ENCODE results near the gene DDX54.

The DDX54 gene

GRCh38 chr12:113134071-113134470, 51.2 kb downstream of the DDX54 start:
- Histone ChIP-seq H3K79me2 (ENCODE audit: low read length) (no peaks in the 10 kb centered on the region), H2AFZ (ENCODE audit: low read depth, low read length) (no peak overlapping the region), H3K27me3 (ENCODE audit: low read depth, low read length) (0 out of 2 replicates have a peak, but pooled peaks cover 5% of the 10 kb centered on the region), H4K20me1 (ENCODE audit: insufficient read depth, low read length) (no peaks in the 10 kb centered on the region), H3K27ac (ENCODE audit: low read length) (no peak overlapping the region), H3K9ac (ENCODE audit: low read length) (no peak overlapping the region), H3K4me2 (ENCODE audit: low read length) (no peak overlapping the region), H3K4me3 (ENCODE audit: low read length) (no peak overlapping the region), H3K4me1 (ENCODE audit: low read length) (peaks cover 21% of the 10 kb centered on the region), H3K36me3 (replicated peaks; ENCODE audit: low read depth, low read length) (no peaks in the 10 kb centered on the region), H3K9me3 (ENCODE audit: insufficient read depth, low read length) (no peaks in the 10 kb centered on the region)
- TF ChIP-seq EZH2phosphoT487 (IDR thresholded peaks at IDR 0.05; ENCODE audit: low read depth) = no peak
- TF ChIP-seq, protein P1, sequence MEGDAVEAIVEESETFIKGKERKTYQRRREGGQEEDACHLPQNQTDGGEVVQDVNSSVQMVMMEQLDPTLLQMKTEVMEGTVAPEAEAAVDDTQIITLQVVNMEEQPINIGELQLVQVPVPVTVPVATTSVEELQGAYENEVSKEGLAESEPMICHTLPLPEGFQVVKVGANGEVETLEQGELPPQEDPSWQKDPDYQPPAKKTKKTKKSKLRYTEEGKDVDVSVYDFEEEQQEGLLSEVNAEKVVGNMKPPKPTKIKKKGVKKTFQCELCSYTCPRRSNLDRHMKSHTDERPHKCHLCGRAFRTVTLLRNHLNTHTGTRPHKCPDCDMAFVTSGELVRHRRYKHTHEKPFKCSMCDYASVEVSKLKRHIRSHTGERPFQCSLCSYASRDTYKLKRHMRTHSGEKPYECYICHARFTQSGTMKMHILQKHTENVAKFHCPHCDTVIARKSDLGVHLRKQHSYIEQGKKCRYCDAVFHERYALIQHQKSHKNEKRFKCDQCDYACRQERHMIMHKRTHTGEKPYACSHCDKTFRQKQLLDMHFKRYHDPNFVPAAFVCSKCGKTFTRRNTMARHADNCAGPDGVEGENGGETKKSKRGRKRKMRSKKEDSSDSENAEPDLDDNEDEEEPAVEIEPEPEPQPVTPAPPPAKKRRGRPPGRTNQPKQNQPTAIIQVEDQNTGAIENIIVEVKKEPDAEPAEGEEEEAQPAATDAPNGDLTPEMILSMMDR (IDR thresholded peaks at IDR 0.05; ENCODE audit: low read depth, low read length) = no peak

DNA sequence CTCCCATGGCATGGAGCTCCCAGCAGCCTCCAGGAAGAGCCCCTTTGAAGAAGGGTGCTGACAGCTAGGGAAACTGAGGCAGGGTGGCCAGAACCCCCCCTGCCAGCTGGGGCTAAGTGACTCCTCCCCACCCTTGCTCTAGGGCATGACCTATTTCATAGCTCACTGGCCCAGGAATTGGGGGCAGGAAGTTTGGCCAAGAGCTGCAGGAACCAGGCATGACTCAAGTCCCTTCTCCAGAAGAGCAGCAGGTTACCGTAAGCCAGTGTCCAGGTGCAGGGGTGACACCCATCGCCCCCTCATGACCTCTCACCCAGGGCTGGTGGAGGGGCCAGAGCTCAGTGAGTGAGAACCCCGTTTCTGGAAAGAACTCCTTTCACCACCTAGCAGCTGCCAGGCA, 51.6 kb downstream of the DDX54 start:
- H3K27me3 ChIP-seq (ENCODE audit: low read depth, low read length) = 0 out of 2 replicates have a peak, but pooled peaks cover 5% of the 10 kb centered on the region
- no peak overlapping the region for H3K27ac ChIP-seq (ENCODE audit: low read length)
- no peak overlapping the region for H2AFZ ChIP-seq (ENCODE audit: low read depth, low read length)
- no peak overlapping the region for H3K4me3 ChIP-seq (ENCODE audit: low read length)
- H3K9me3 ChIP-seq (ENCODE audit: insufficient read depth, low read length) = no peaks in the 10 kb centered on the region
- H3K4me1 ChIP-seq (ENCODE audit: low read length) = peaks cover 21% of the 10 kb centered on the region
- no peak overlapping the region for H3K4me2 ChIP-seq (ENCODE audit: low read length)
- TF ChIP-seq EZH2phosphoT487 (IDR thresholded peaks at IDR 0.05; ENCODE audit: low read depth) = no peak
- TF ChIP-seq, protein P1 (IDR thresholded peaks at IDR 0.05; ENCODE audit: low read depth, low read length) = no peak
- no peaks in the 10 kb centered on the region for H3K79me2 ChIP-seq (ENCODE audit: low read length)
- H4K20me1 ChIP-seq (ENCODE audit: insufficient read depth, low read length) = no peaks in the 10 kb centered on the region
- no peaks in the 10 kb centered on the region for H3K36me3 ChIP-seq (replicated peaks; ENCODE audit: low read depth, low read length)
- H3K9ac ChIP-seq (ENCODE audit: low read length) = no peak overlapping the region

DNA sequence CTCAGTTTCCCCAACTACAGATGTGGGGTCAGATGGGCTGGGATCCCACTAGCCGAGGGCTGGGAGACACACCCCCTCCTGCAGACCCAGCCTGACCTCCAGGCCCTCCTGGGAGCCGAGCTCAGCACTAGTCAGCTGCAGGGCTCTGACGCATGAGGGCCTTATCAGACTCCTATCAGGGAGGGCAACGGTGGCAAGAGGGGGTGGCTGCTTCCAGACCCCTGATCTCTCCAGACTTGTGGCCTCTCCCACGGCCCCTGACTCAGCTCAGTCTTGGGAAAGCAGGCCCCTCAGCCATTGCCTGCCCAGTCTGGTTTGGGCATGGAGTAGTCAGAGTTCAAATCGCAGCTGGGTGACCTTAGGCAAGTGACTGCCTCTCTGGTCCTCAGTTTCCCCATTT, 52.2 kb downstream of the DDX54 start:
- H3K79me2 ChIP-seq (ENCODE audit: low read length) = no peaks in the 10 kb centered on the region
- no peak overlapping the region for H3K4me2 ChIP-seq (ENCODE audit: low read length)
- peaks cover 21% of the 10 kb centered on the region for H3K4me1 ChIP-seq (ENCODE audit: low read length)
- H2AFZ ChIP-seq (ENCODE audit: low read depth, low read length) = no peak overlapping the region
- H4K20me1 ChIP-seq (ENCODE audit: insufficient read depth, low read length) = no peaks in the 10 kb centered on the region
- H3K9ac ChIP-seq (ENCODE audit: low read length) = no peak overlapping the region
- no peaks in the 10 kb centered on the region for H3K9me3 ChIP-seq (ENCODE audit: insufficient read depth, low read length)
- 0 out of 2 replicates have a peak, but pooled peaks cover 5% of the 10 kb centered on the region for H3K27me3 ChIP-seq (ENCODE audit: low read depth, low read length)
- TF ChIP-seq EZH2phosphoT487 (IDR thresholded peaks at IDR 0.05; ENCODE audit: low read depth) = no peak
- TF ChIP-seq, protein P1 (IDR thresholded peaks at IDR 0.05; ENCODE audit: low read depth, low read length) = no peak
- no peaks in the 10 kb centered on the region for H3K36me3 ChIP-seq (replicated peaks; ENCODE audit: low read depth, low read length)
- H3K4me3 ChIP-seq (ENCODE audit: low read length) = no peak overlapping the region
- no peak overlapping the region for H3K27ac ChIP-seq (ENCODE audit: low read length)

DNA sequence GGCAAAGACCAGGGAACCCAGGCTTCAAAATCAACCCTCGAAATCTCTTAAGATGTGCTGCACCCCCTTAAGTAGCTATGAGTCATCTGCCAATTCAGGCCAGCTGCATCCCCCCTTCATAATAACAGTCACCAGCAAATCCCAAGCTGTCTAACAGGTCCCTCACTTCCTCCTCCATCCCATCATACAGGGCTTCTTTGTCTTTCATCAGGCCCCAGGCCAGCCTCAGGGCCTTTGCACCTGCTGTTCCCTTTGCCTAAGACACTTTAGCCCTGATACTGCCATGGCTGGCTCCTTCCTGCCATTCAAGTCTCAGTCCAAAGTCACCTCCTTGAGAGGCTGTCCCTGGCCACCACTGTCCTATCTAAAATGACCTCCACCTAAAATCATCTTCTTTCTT, 53.7 kb downstream of the DDX54 start:
- no peak overlapping the region for H3K4me2 ChIP-seq (ENCODE audit: low read length)
- H3K27ac ChIP-seq (ENCODE audit: low read length) = no peak overlapping the region
- H3K79me2 ChIP-seq (ENCODE audit: low read length) = no peaks in the 10 kb centered on the region
- TF ChIP-seq, protein P1 (IDR thresholded peaks at IDR 0.05; ENCODE audit: low read depth, low read length) = no peak
- TF ChIP-seq EZH2phosphoT487 (IDR thresholded peaks at IDR 0.05; ENCODE audit: low read depth) = no peak
- H3K9ac ChIP-seq (ENCODE audit: low read length) = no peak overlapping the region
- no peak overlapping the region for H3K4me3 ChIP-seq (ENCODE audit: low read length)
- H3K4me1 ChIP-seq (ENCODE audit: low read length) = peaks cover 21% of the 10 kb centered on the region
- no peaks in the 10 kb centered on the region for H4K20me1 ChIP-seq (ENCODE audit: insufficient read depth, low read length)
- 0 out of 2 replicates have a peak, but pooled peaks cover 5% of the 10 kb centered on the region for H3K27me3 ChIP-seq (ENCODE audit: low read depth, low read length)
- H3K36me3 ChIP-seq (replicated peaks; ENCODE audit: low read depth, low read length) = no peaks in the 10 kb centered on the region
- H2AFZ ChIP-seq (ENCODE audit: low read depth, low read length) = no peak overlapping the region
- H3K9me3 ChIP-seq (ENCODE audit: insufficient read depth, low read length) = no peaks in the 10 kb centered on the region
